Mammary epithelial cell (primary cell): ENCODE data around the gene RNF214.

ENCODE experiments used
- EZH2 ChIP-seq: IDR thresholded peaks from 2 replicates; pipeline ENCODE4 v1.6.1; 2012; ENCODE audit warnings: low read length, inconsistent platforms, borderline replicate concordance
- TF ChIP-seq, protein P1 (sequence below), 2 donors: IDR thresholded peaks in 1 of 2; conservative IDR thresholded peaks in 1 of 2; 2 replicates each; pipeline ENCODE4 v1.5.1; 2011 to 2012; ENCODE audit warnings: inconsistent platforms in 2 of 2, low read length in 2 of 2, mild to moderate bottlenecking in 2 of 2, control low read depth in 1 of 2, low read depth in 1 of 2; ENCODE audit not compliant: insufficient read depth in 1 of 2; ENCODE audit errors: extremely low read depth in 1 of 2

DNA sequence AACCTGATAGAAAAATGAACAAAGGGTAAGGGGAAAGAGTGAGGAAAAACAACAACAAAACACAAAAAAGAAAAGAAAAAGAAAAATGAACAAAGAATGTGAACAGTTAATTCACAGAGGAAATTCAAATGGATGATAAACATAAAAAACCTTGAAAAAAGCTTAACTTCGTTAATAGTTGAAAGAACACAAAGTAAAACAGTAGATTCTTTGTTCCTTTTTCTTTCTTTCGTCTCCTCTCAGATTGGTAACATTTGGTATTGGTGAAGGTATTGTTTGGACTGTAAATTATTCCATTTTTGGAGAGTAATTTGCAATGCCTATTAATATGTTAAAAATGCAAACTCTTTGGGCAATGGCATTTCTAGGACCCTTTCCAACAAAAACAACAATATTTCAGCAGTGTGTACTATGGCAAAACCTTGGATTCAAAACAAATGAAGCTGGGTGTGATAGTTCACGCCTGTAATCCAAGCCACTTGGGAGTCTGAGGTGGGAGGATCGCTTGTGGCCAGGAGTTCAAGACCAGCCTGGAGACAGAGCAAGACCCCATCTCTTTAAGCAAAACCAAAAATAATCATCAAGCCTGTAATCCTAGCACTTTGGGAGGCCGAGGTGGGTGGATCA lies 86.9 kb downstream of the RNF214 start:
- TF ChIP-seq, protein P1, sequence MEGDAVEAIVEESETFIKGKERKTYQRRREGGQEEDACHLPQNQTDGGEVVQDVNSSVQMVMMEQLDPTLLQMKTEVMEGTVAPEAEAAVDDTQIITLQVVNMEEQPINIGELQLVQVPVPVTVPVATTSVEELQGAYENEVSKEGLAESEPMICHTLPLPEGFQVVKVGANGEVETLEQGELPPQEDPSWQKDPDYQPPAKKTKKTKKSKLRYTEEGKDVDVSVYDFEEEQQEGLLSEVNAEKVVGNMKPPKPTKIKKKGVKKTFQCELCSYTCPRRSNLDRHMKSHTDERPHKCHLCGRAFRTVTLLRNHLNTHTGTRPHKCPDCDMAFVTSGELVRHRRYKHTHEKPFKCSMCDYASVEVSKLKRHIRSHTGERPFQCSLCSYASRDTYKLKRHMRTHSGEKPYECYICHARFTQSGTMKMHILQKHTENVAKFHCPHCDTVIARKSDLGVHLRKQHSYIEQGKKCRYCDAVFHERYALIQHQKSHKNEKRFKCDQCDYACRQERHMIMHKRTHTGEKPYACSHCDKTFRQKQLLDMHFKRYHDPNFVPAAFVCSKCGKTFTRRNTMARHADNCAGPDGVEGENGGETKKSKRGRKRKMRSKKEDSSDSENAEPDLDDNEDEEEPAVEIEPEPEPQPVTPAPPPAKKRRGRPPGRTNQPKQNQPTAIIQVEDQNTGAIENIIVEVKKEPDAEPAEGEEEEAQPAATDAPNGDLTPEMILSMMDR (conservative IDR thresholded peaks at IDR 0.05 in 1 of 2, IDR thresholded peaks at IDR 0.05 in 1 of 2; ENCODE audit: extremely low read depth in 1 of 2, insufficient read depth in 1 of 2, low read depth in 1 of 2, low read length in 2 of 2) = no peak
- TF ChIP-seq EZH2 = no peak
